PC-3 (cell line): Measurements from ENCODE around the gene RTN4RL1. TPM values are rescaled to one million over a fixed set of nuclear protein-coding genes. Genes with fewer than 3 reads are reported as not detected.

Source experiments
- ATAC-seq: fragments of 200-7000 bp; cut with Tn5 transposase; 2 replicates; pipeline ENCODE4 v1.9.1; 2020; ENCODE audit warnings: mild to moderate bottlenecking, moderate library complexity
- BruUV-seq: library from RNA; stranded (reverse); fragments of 400-500 nt; replicated peaks from 2 replicates; lab custom pipeline; 2021; lab: Mats Ljungman, UMichigan
- CTCF ChIA-PET: fragments of 300-600 bp; sonication (Branson Sonifier 250); formaldehyde crosslinking; loops from one replicate; lab custom pipeline; 2022; ENCODE audit warnings: antibody characterized with exemption; lab: Charles Lee
- POLR2A ChIA-PET: fragments of 300-600 bp; sonication (Branson Sonifier 250); formaldehyde crosslinking; loops from one replicate; lab custom pipeline; 2022; ENCODE audit warnings: antibody characterized with exemption; ENCODE audit not compliant: unreplicated experiment; lab: Charles Lee
- DNase-seq: peaks from one replicate; pipeline ENCODE4 v3.0.0-alpha.2; 2015
- H2AFZ ChIP-seq: fragments of 300-600 bp; sonication (generic); 2 replicates; pipeline ENCODE4 v1.6.0; 2016; ENCODE audit warnings: antibody characterized with exemption, low read length
- H3F3A ChIP-seq: fragments of 300-600 bp; sonication (generic); one replicate; pipeline ENCODE4 v1.6.0; 2017; ENCODE audit warnings: antibody characterized with exemption, low read length, control low read depth, mild to moderate bottlenecking; ENCODE audit not compliant: unreplicated experiment
- H3K27ac ChIP-seq: fragments of 300-600 bp; sonication (generic); 2 replicates; pipeline ENCODE4 v1.5.1; 2016; ENCODE audit warnings: mild to moderate bottlenecking, low read length
- H3K27me3 ChIP-seq: fragments of 300-600 bp; sonication (generic); 2 replicates; pipeline ENCODE4 v1.6.1; 2016; ENCODE audit warnings: low read length, mixed read lengths
- H3K36me3 ChIP-seq: fragments of 300-600 bp; sonication (generic); 2 replicates; pipeline ENCODE4 v1.6.1; 2016; ENCODE audit warnings: low read depth, mixed run types, low read length, mixed read lengths
- H3K4me1 ChIP-seq: fragments of 300-600 bp; sonication (generic); 2 replicates; pipeline ENCODE4 v1.5.1; 2016; ENCODE audit warnings: low read length; ENCODE audit not compliant: insufficient read depth
- H3K4me2 ChIP-seq: fragments of 300-600 bp; sonication (generic); 2 replicates; pipeline ENCODE4 v1.6.0; 2016; ENCODE audit warnings: low read length
- H3K4me3 ChIP-seq: fragments of 300-600 bp; sonication (generic); 2 replicates; pipeline ENCODE4 v1.5.1; 2016; ENCODE audit warnings: mild to moderate bottlenecking, low read length, mixed read lengths
- H3K79me2 ChIP-seq: fragments of 300-600 bp; sonication (generic); 2 replicates; pipeline ENCODE4 v1.6.1; 2017; ENCODE audit warnings: low read length, mixed read lengths
- H3K9ac ChIP-seq: fragments of 300-600 bp; sonication (generic); 2 replicates; pipeline ENCODE4 v1.6.0; 2016; ENCODE audit warnings: mild to moderate bottlenecking, low read length
- H3K9me2 ChIP-seq: fragments of 300-600 bp; sonication (generic); replicated peaks from 2 replicates; pipeline ENCODE4 v1.6.1; 2016; ENCODE audit warnings: mixed run types, low read length, mixed read lengths
- H3K9me3 ChIP-seq: fragments of 300-600 bp; sonication (generic); 2 replicates; pipeline ENCODE4 v1.6.1; 2016; ENCODE audit warnings: low read length, mixed read lengths
- H4K20me1 ChIP-seq: fragments of 300-600 bp; sonication (generic); 2 replicates; pipeline ENCODE4 v1.6.1; 2016; ENCODE audit warnings: low read length, mixed read lengths
- EZH2 ChIP-seq: fragments of 300-600 bp; sonication (generic); IDR thresholded peaks from one replicate; pipeline ENCODE4 v1.6.1; 2017; ENCODE audit warnings: antibody characterized with exemption, mild to moderate bottlenecking, low read length; ENCODE audit not compliant: unreplicated experiment
- EZH2phosphoT487 ChIP-seq: fragments of 300-600 bp; sonication (generic); IDR thresholded peaks from 2 replicates; pipeline ENCODE4 v1.6.1; 2018; ENCODE audit warnings: mild to moderate bottlenecking, antibody characterized with exemption, low read length, borderline replicate concordance
- intact Hi-C: fragments of 100-400 bp; cut with micrococcal nuclease; formaldehyde crosslinking; loops from 2 replicates; pipeline ENCODE4 v1.9.0; 2023
- total RNA-seq: library from RNA; depleted of rRNA; stranded (reverse); fragments of >200 nt; gene quantifications from 2 replicates; pipeline ENCODE4 v1.2.3, GENCODE V29; 2014
- TF ChIP-seq, protein P1 (sequence below): fragments of 300-600 bp; sonication (generic); conservative IDR thresholded peaks from 2 replicates; pipeline ENCODE4 v1.5.1; 2017; ENCODE audit warnings: antibody characterized with exemption, low read depth, mild to moderate bottlenecking, low read length

Gene RTN4RL1
- total RNA-seq, 1 experiment from 2014 or later = 6.9 TPM

DNA sequence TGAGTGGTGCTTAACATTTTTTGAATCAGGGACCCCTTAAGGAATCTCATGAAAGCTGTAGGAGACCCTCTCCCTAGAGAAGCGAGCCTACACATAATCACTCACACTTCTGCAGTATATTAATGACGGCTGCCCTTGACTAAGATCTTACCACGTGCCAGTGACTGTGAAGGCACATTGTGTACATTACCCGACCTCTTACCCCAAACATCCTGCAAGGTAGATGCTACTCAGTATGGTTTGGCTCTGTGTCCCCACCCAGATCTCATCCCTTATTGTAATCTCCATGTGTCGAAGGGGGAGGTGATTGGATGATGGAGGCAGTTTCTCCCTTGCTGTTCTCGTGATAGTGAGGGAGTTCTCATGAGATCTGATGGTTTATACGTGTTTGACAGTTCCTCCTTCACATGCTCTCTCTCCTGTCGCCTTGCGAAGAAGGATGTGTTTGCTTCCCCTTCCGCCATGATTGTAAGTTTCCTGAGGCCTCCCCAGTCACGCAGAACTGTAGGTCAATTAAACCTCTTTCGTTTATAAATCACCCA, 54.2 kb downstream of the RTN4RL1 start:
- ChIA-PET CTCF (no interaction called here), POLR2A (no interaction called here)
- no peaks in the 10 kb centered on the region for H3K79me2 ChIP-seq
- no peak overlapping the region for H3K27ac ChIP-seq
- no peaks in the 10 kb centered on the region for H4K20me1 ChIP-seq
- H3K36me3 ChIP-seq = no peaks in the 10 kb centered on the region
- no peak overlapping the region for H3K4me2 ChIP-seq
- no peaks in the 10 kb centered on the region for H3K9me3 ChIP-seq
- H2AFZ ChIP-seq = no peak overlapping the region
- no TSS peak for BruUV-seq
- H3K4me1 ChIP-seq = peaks cover 6% of the 10 kb centered on the region
- H3K9ac ChIP-seq = no peak overlapping the region
- no peaks in the 10 kb centered on the region for H3K9me2 ChIP-seq
- ATAC-seq (no peak), DNase-seq (no peak)
- no peak overlapping the region for H3K4me3 ChIP-seq
- no peaks in the 10 kb centered on the region for H3K27me3 ChIP-seq
- H3F3A ChIP-seq = no peaks in the 10 kb centered on the region
- TF ChIP-seq, protein P1, sequence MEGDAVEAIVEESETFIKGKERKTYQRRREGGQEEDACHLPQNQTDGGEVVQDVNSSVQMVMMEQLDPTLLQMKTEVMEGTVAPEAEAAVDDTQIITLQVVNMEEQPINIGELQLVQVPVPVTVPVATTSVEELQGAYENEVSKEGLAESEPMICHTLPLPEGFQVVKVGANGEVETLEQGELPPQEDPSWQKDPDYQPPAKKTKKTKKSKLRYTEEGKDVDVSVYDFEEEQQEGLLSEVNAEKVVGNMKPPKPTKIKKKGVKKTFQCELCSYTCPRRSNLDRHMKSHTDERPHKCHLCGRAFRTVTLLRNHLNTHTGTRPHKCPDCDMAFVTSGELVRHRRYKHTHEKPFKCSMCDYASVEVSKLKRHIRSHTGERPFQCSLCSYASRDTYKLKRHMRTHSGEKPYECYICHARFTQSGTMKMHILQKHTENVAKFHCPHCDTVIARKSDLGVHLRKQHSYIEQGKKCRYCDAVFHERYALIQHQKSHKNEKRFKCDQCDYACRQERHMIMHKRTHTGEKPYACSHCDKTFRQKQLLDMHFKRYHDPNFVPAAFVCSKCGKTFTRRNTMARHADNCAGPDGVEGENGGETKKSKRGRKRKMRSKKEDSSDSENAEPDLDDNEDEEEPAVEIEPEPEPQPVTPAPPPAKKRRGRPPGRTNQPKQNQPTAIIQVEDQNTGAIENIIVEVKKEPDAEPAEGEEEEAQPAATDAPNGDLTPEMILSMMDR = no peak
- no peak for TF ChIP-seq EZH2
- no peak for TF ChIP-seq EZH2phosphoT487
- intact Hi-C loops = no loop called here

DNA sequence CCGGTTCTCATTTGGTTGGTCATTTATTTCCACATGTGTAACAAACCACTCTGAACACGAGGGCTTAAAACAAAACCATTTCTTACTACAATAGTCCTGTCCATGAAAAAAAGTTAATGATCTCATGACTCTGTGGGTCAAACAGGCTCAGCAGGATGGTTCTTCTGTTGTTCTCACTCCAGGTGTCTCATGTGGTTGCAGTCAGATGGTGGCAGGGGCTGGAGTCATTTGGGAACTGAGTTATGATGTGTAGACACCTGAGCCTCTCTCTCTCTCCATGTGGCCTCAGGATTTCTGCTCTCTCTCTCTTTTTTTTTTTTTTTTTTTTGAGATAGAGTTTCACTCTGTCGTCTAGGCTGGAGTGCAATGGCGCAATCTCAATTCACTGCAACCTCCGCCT, 55.4 kb downstream of the RTN4RL1 start:
- H3F3A ChIP-seq = no peaks in the 10 kb centered on the region
- TF ChIP-seq EZH2 (no peak), EZH2phosphoT487 (no peak)
- TF ChIP-seq, protein P1 = no peak
- ChIA-PET POLR2A (no interaction called here), CTCF (no interaction called here)
- no peak overlapping the region for H3K27ac ChIP-seq
- H3K27me3 ChIP-seq = no peaks in the 10 kb centered on the region
- H2AFZ ChIP-seq = no peak overlapping the region
- no peak for DNase-seq
- no peaks in the 10 kb centered on the region for H3K36me3 ChIP-seq
- no peaks in the 10 kb centered on the region for H3K9me2 ChIP-seq
- H3K4me3 ChIP-seq = no peak overlapping the region
- no peaks in the 10 kb centered on the region for H3K79me2 ChIP-seq
- intact Hi-C loops = no loop called here
- no peak overlapping the region for H3K4me2 ChIP-seq
- no peaks in the 10 kb centered on the region for H4K20me1 ChIP-seq
- H3K9me3 ChIP-seq = no peaks in the 10 kb centered on the region
- no TSS peak for BruUV-seq
- H3K9ac ChIP-seq = no peak overlapping the region
- peaks cover 6% of the 10 kb centered on the region for H3K4me1 ChIP-seq
- ATAC-seq = no peak

DNA sequence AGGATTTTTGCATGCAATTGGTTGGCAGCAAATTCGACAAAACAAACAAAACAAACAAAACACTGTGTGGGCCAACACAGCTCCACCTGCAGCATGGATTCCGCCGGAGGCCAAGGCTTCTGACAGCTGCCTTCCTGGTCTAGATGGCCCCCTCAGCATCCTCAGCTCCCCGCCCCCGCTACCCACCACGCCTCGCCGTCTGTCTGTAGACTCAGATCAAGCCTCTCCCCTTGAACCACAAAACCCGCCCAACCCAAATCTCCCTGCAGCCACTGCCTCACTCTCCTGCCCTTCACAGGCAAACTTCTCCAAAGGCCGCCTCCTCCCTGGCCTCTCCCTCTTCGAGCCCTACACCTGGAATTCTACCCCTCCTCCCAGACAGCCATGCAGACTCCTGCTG, 57.9 kb downstream of the RTN4RL1 start:
- intact Hi-C loops = no loop called here
- no peaks in the 10 kb centered on the region for H3K9me3 ChIP-seq
- H3K4me1 ChIP-seq = peaks cover 6% of the 10 kb centered on the region
- no peak overlapping the region for H2AFZ ChIP-seq
- H3F3A ChIP-seq = no peaks in the 10 kb centered on the region
- ChIA-PET POLR2A (no interaction called here), CTCF (no interaction called here)
- H3K27me3 ChIP-seq = no peaks in the 10 kb centered on the region
- H3K4me3 ChIP-seq = no peak overlapping the region
- H4K20me1 ChIP-seq = no peaks in the 10 kb centered on the region
- TF ChIP-seq, protein P1 = no peak
- no peak for TF ChIP-seq EZH2phosphoT487
- TF ChIP-seq EZH2 = no peak
- no peak overlapping the region for H3K27ac ChIP-seq
- no peak overlapping the region for H3K4me2 ChIP-seq
- DNase-seq (no peak), ATAC-seq (no peak)
- no peaks in the 10 kb centered on the region for H3K79me2 ChIP-seq
- no TSS peak for BruUV-seq
- H3K9ac ChIP-seq = no peak overlapping the region
- no peaks in the 10 kb centered on the region for H3K36me3 ChIP-seq
- no peaks in the 10 kb centered on the region for H3K9me2 ChIP-seq
